Breast epithelium (tissue), 4 donors: ENCODE measurements around the gene BPI. TPM values are rescaled to one million over a fixed set of nuclear protein-coding genes. Genes with fewer than 3 reads are reported as not detected.

Source experiments
- DNase-seq, 2 donors: peaks; one replicate each; pipeline ENCODE4 v3.0.0-alpha.2; 2019; ENCODE audit warnings: low spot score in 2 of 2
- H3K27ac ChIP-seq, 2 donors: fragments of 200-600 bp; sonication (generic) in 1 of 2; one replicate each; pipeline ENCODE4 v1.5.1; 2016 to 2019; ENCODE audit warnings: mild to moderate bottlenecking in 1 of 2
- H3K27me3 ChIP-seq, 2 donors: fragments of 200-600 bp; sonication (generic) in 1 of 2; one replicate each; pipeline versions ENCODE4 v1.5.1 to v1.6.0; 2017 to 2019; ENCODE audit warnings: control low read depth in 1 of 2, mild to moderate bottlenecking in 1 of 2
- H3K36me3 ChIP-seq: fragments of 200-600 bp; one replicate; pipeline ENCODE4 v1.5.1; 2019
- H3K4me1 ChIP-seq, 2 donors: fragments of 200-600 bp; sonication (generic); one replicate each; pipeline ENCODE4 v1.5.1; 2016 to 2019; ENCODE audit warnings: control low read depth in 1 of 2
- H3K4me3 ChIP-seq, 3 donors: fragments of 200-600 bp; sonication (generic); 1 replicate in 2 of 3; 2 replicates in 1 of 3; pipeline ENCODE4 v1.5.1; 2016 to 2019; ENCODE audit warnings: mild to moderate bottlenecking in 3 of 3, moderate library complexity in 2 of 3
- H3K9me3 ChIP-seq, 2 donors: fragments of 200-600 bp; sonication (generic) in 1 of 2; one replicate each; pipeline ENCODE4 v1.5.1; 2016 to 2019; ENCODE audit warnings: control low read depth in 1 of 2
- CTCF ChIP-seq, 3 donors: fragments of 450-650 bp; IDR thresholded peaks; one replicate each; pipeline ENCODE4 v1.5.1; 2016 to 2017; ENCODE audit warnings: antibody characterized with exemption in 3 of 3, mild to moderate bottlenecking in 3 of 3, moderate library complexity in 3 of 3
- POLR2A ChIP-seq: fragments of 450-650 bp; IDR thresholded peaks from one replicate; pipeline ENCODE4 v1.6.1; 2016; ENCODE audit warnings: antibody characterized with exemption, mild to moderate bottlenecking, moderate library complexity
- POLR2AphosphoS5 ChIP-seq, 3 donors: sonication (generic); formaldehyde crosslinking; IDR thresholded peaks; one replicate each; pipeline ENCODE4 v1.6.1; 2017; ENCODE audit warnings: antibody characterized with exemption in 3 of 3
- intact Hi-C: fragments of 100-400 bp; cut with DNase I; formaldehyde crosslinking; loops from one replicate; pipeline ENCODE4 v1.15.1; 2023; ENCODE audit warnings: low total_unique reads
- total RNA-seq, 3 donors: library from RNA; depleted of rRNA; stranded (reverse); fragments of >200 nt; gene quantifications; one replicate each; pipeline ENCODE4 v1.1.0, GENCODE V29; 2016

BPI gene
- total RNA-seq, 3 donors from 2014 or later: 0.59 TPM; not detected in 2

- Histone ChIP-seq H3K27me3 (no peaks in the 10 kb centered on the region), H3K36me3 (no peaks in the 10 kb centered on the region), H3K4me3 (no peak overlapping the region), H3K4me1 (no peaks in the 10 kb centered on the region), H3K9me3 (peaks cover 0 to 6% of the 10 kb centered on the region in 2 donors), H3K27ac (no peak overlapping the region)
- no peak for DNase-seq
- TF ChIP-seq CTCF (IDR thresholded peaks at IDR 0.05) (no peak), POLR2AphosphoS5 (IDR thresholded peaks at IDR 0.05) (no peak), POLR2A (no peak)
- intact Hi-C loops: no loop called here
These were observed 37.5 kb upstream of the BPI start for GRCh38 chr20:38266426-38266825.

GRCh38 chr20:38267296-38267695, 36.7 kb upstream of the BPI start:
- TF ChIP-seq POLR2AphosphoS5 (IDR thresholded peaks at IDR 0.05) (no peak), CTCF (IDR thresholded peaks at IDR 0.05) (no peak), POLR2A (no peak)
- H3K27ac ChIP-seq: no peak overlapping the region
- H3K9me3 ChIP-seq: peaks cover 0 to 6% of the 10 kb centered on the region in 2 donors
- H3K4me3 ChIP-seq: no peak overlapping the region
- no peak for DNase-seq
- no peaks in the 10 kb centered on the region for H3K27me3 ChIP-seq
- no peaks in the 10 kb centered on the region for H3K4me1 ChIP-seq
- intact Hi-C loops: no loop called here
- H3K36me3 ChIP-seq: no peaks in the 10 kb centered on the region

GRCh38 chr20:38267901-38268514, 35.9 kb upstream of the BPI start:
- Histone ChIP-seq H3K9me3 (peaks cover 0 to 6% of the 10 kb centered on the region in 2 donors), H3K27ac (no peak overlapping the region), H3K36me3 (no peaks in the 10 kb centered on the region), H3K4me3 (no peak overlapping the region), H3K4me1 (no peaks in the 10 kb centered on the region), H3K27me3 (no peaks in the 10 kb centered on the region)
- intact Hi-C loops: no loop called here
- DNase-seq: no peak
- no peak for TF ChIP-seq CTCF (IDR thresholded peaks at IDR 0.05)
- TF ChIP-seq POLR2AphosphoS5 (IDR thresholded peaks at IDR 0.05): no peak
- no peak for TF ChIP-seq POLR2A

GRCh38 chr20:38269040-38269439, 34.9 kb upstream of the BPI start:
- Histone ChIP-seq H3K4me1 (no peaks in the 10 kb centered on the region), H3K9me3 (peaks cover 0 to 6% of the 10 kb centered on the region in 2 donors), H3K36me3 (no peaks in the 10 kb centered on the region), H3K27ac (no peak overlapping the region), H3K27me3 (no peaks in the 10 kb centered on the region), H3K4me3 (no peak overlapping the region)
- no peak for DNase-seq
- TF ChIP-seq POLR2AphosphoS5 (IDR thresholded peaks at IDR 0.05): no peak
- TF ChIP-seq CTCF (IDR thresholded peaks at IDR 0.05): no peak
- TF ChIP-seq POLR2A: no peak
- intact Hi-C loops: no loop called here

- Histone ChIP-seq H3K4me1 (no peaks in the 10 kb centered on the region), H3K27ac (no peak overlapping the region)
- intact Hi-C loops: no loop called here
These were observed 34.2 kb upstream of the BPI start for GRCh38 chr20:38269715-38270114.

More at GRCh38 chr20:38269715-38270114, 34.2 kb upstream of the BPI start:
- TF ChIP-seq POLR2AphosphoS5 (IDR thresholded peaks at IDR 0.05) (no peak), POLR2A (no peak), CTCF (IDR thresholded peaks at IDR 0.05) (no peak)
- no peak for DNase-seq
- Histone ChIP-seq H3K36me3 (no peaks in the 10 kb centered on the region), H3K4me3 (no peak overlapping the region), H3K9me3 (peaks cover 0 to 6% of the 10 kb centered on the region in 2 donors), H3K27me3 (no peaks in the 10 kb centered on the region)
